ENCODE data around the gene ZC3HAV1L.

The ZC3HAV1L gene

DNA sequence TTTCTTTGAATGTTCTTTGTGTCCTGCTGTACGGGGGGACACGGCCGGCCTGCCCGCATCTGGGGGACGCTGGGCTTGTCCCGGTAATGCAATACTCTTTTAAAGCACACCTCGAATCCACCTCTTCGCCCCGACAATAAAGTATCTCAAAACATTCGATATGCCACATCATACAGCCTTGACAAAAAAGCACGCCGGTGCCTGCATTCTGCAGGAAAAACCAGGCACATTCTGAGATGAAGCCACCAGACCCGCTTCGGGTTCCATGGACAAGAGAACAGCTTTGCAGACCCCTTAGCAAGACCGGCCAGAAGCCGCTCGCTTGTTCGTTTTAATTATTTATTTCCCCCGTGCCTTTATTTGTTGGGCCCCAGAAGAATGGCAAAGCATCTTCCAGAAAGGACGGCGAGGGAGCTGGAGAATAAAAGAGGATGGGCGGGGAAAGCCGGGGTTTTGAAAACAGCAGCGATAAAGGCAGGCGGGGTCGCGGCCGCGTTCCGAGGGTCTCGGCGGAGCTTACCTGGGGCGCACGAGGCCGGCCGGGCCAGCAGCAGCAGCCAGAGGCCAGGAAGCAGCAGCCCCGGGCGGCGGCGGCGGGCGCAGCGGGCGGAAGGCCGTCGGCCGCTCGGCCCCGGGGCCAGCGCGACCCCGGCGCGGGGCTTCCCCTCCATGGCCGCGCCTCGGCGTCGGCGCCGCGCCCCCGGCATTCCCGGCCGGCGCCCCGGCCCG lies 55.1 kb downstream of the ZC3HAV1L start:
- H2AFZ ChIP-seq (ENCODE audit: low read length): no peak overlapping the region
- no peaks in the 10 kb centered on the region for H3K9me2 ChIP-seq (ENCODE audit: low read depth, low read length)
- peak overlapping the region; percentile 37; the same call in 1 of the 2 replicates for H3K9ac ChIP-seq (ENCODE audit: low read length)
- H3K4me1 ChIP-seq (ENCODE audit: insufficient read depth, low read length, severe bottlenecking): peaks cover 9% of the 10 kb centered on the region
- H3K36me3 ChIP-seq (ENCODE audit: insufficient read depth, low read length): no peaks in the 10 kb centered on the region
- no peak overlapping the region for H3K27ac ChIP-seq (ENCODE audit: low read depth, low read length, poor library complexity, severe bottlenecking)
- H3K27me3 ChIP-seq (ENCODE audit: insufficient read depth, low read length): peaks cover 7% of the 10 kb centered on the region; the same call in 1 of the 2 replicates
- no peaks in the 10 kb centered on the region for H3K79me2 ChIP-seq (ENCODE audit: insufficient read depth, low read length)
- no peaks in the 10 kb centered on the region for H3K9me3 ChIP-seq (ENCODE audit: low read length)
- H4K20me1 ChIP-seq (ENCODE audit: insufficient read depth, low read length): no peaks in the 10 kb centered on the region
- H3F3A ChIP-seq (ENCODE audit: insufficient read depth, low read length): no peaks in the 10 kb centered on the region
- peak overlapping the region; percentile 71 for H3K4me2 ChIP-seq (ENCODE audit: low read length)
- TF ChIP-seq EZH2 (IDR thresholded peaks at IDR 0.05; ENCODE audit: borderline replicate concordance, low read length): 0 out of 2 replicates have a peak, but pooled peaks have one; percentile 37
- TF ChIP-seq, protein P1, sequence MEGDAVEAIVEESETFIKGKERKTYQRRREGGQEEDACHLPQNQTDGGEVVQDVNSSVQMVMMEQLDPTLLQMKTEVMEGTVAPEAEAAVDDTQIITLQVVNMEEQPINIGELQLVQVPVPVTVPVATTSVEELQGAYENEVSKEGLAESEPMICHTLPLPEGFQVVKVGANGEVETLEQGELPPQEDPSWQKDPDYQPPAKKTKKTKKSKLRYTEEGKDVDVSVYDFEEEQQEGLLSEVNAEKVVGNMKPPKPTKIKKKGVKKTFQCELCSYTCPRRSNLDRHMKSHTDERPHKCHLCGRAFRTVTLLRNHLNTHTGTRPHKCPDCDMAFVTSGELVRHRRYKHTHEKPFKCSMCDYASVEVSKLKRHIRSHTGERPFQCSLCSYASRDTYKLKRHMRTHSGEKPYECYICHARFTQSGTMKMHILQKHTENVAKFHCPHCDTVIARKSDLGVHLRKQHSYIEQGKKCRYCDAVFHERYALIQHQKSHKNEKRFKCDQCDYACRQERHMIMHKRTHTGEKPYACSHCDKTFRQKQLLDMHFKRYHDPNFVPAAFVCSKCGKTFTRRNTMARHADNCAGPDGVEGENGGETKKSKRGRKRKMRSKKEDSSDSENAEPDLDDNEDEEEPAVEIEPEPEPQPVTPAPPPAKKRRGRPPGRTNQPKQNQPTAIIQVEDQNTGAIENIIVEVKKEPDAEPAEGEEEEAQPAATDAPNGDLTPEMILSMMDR (IDR thresholded peaks at IDR 0.05; ENCODE audit: low read length): no peak
- peak overlapping the region; percentile 58 for H3K4me3 ChIP-seq (ENCODE audit: low read depth, low read length, poor library complexity, severe bottlenecking)

GRCh38 chr7:138979988-138980562 lies 55.8 kb downstream of the ZC3HAV1L start:
- H4K20me1 ChIP-seq (ENCODE audit: insufficient read depth, low read length): no peaks in the 10 kb centered on the region
- peak overlapping the region; percentile 58 for H3K4me3 ChIP-seq (ENCODE audit: low read depth, low read length, poor library complexity, severe bottlenecking)
- no peaks in the 10 kb centered on the region for H3K79me2 ChIP-seq (ENCODE audit: insufficient read depth, low read length)
- H3K9ac ChIP-seq (ENCODE audit: low read length): no peak overlapping the region
- no peak overlapping the region for H2AFZ ChIP-seq (ENCODE audit: low read length)
- H3K4me1 ChIP-seq (ENCODE audit: insufficient read depth, low read length, severe bottlenecking): peaks cover 9% of the 10 kb centered on the region
- TF ChIP-seq, protein P1 (IDR thresholded peaks at IDR 0.05; ENCODE audit: low read length): no peak
- TF ChIP-seq EZH2 (IDR thresholded peaks at IDR 0.05; ENCODE audit: borderline replicate concordance, low read length): no peak
- no peak overlapping the region for H3K27ac ChIP-seq (ENCODE audit: low read depth, low read length, poor library complexity, severe bottlenecking)
- H3K9me3 ChIP-seq (ENCODE audit: low read length): no peaks in the 10 kb centered on the region
- no peaks in the 10 kb centered on the region for H3K36me3 ChIP-seq (ENCODE audit: insufficient read depth, low read length)
- peak overlapping the region; percentile 71; the same call in 1 of the 2 replicates for H3K4me2 ChIP-seq (ENCODE audit: low read length)
- H3K9me2 ChIP-seq (ENCODE audit: low read depth, low read length): no peaks in the 10 kb centered on the region
- peaks cover 7% of the 10 kb centered on the region; the same call in 1 of the 2 replicates for H3K27me3 ChIP-seq (ENCODE audit: insufficient read depth, low read length)
- no peaks in the 10 kb centered on the region for H3F3A ChIP-seq (ENCODE audit: insufficient read depth, low read length)

DNA sequence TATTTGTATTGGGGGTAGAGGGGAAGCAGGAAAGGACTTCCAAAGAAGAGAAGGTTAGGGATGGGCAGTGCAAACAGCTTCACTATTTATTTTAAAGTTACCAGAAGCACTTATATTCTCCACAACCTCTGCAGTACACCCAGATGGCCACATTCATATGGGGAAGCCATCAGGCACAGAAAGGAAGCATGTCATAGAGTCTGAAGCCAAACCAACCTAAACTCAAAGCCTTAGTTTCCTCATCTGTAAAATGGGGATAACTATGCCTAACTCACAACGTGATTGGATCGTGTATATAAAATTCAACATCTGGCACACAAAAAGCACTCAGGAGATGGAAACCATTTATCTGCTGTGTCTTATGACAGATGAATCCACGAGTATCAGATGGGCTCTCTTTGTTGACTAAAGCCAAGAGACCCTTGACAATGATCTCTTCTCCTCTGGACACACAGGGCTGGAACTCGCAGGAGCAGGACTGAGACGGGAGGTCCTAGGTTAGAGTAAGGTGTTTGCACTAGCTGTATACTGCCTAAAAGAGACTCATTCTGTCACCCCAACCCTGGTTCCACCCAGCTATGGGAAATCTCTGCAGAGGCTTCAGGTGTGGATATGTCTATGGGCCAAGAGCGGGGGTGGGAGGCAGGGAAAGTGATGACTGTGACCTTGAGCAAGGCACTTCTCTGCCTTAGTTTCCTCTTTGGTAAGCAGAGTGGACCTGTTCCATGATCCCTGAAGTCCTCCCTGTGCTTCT lies 56.4 kb downstream of the ZC3HAV1L start:
- no peaks in the 10 kb centered on the region for H3K36me3 ChIP-seq (ENCODE audit: insufficient read depth, low read length)
- no peak overlapping the region for H2AFZ ChIP-seq (ENCODE audit: low read length)
- H4K20me1 ChIP-seq (ENCODE audit: insufficient read depth, low read length): no peaks in the 10 kb centered on the region
- H3K4me2 ChIP-seq (ENCODE audit: low read length): no peak overlapping the region
- no peaks in the 10 kb centered on the region for H3K9me2 ChIP-seq (ENCODE audit: low read depth, low read length)
- H3K27me3 ChIP-seq (ENCODE audit: insufficient read depth, low read length): peaks cover 7% of the 10 kb centered on the region; the same call in 1 of the 2 replicates
- H3K9me3 ChIP-seq (ENCODE audit: low read length): no peaks in the 10 kb centered on the region
- no peak overlapping the region for H3K27ac ChIP-seq (ENCODE audit: low read depth, low read length, poor library complexity, severe bottlenecking)
- no peak overlapping the region for H3K9ac ChIP-seq (ENCODE audit: low read length)
- H3F3A ChIP-seq (ENCODE audit: insufficient read depth, low read length): no peaks in the 10 kb centered on the region
- no peaks in the 10 kb centered on the region for H3K79me2 ChIP-seq (ENCODE audit: insufficient read depth, low read length)
- H3K4me1 ChIP-seq (ENCODE audit: insufficient read depth, low read length, severe bottlenecking): peaks cover 9% of the 10 kb centered on the region
- H3K4me3 ChIP-seq (ENCODE audit: low read depth, low read length, poor library complexity, severe bottlenecking): no peak overlapping the region
- no peak for TF ChIP-seq EZH2 (IDR thresholded peaks at IDR 0.05; ENCODE audit: borderline replicate concordance, low read length)
- TF ChIP-seq, protein P1 (IDR thresholded peaks at IDR 0.05; ENCODE audit: low read length): no peak; the same call in 1 of the 2 replicates

Data from OCI-LY1 (cell line).